SK-N-SH (cell line): ENCODE results near the gene GJD4.

Experiments
- CTCF ChIP-seq: fragments of 200-600 bp; sonication (generic); IDR thresholded peaks from 2 replicates; pipeline ENCODE4 v1.6.1; 2017; ENCODE audit warnings: antibody characterized with exemption, mild to moderate bottlenecking, moderate library complexity
- EP300 ChIP-seq, 2 experiments: IDR thresholded peaks; 2 replicates each; pipeline versions ENCODE4 v1.4.0 to v1.6.1; 2012; ENCODE audit warnings: borderline replicate concordance in 1 of 2, low read depth in 1 of 2, low read length in 1 of 2
- EZH2phosphoT487 ChIP-seq: fragments of 200-600 bp; sonication (generic); IDR thresholded peaks from 2 replicates; pipeline ENCODE4 v1.6.1; 2017; ENCODE audit warnings: low read depth, mixed run types, mild to moderate bottlenecking, antibody characterized with exemption, moderate library complexity, borderline replicate concordance
- NFIC ChIP-seq: IDR thresholded peaks from 2 replicates; pipeline ENCODE4 v1.4.0; 2012; ENCODE audit warnings: borderline replicate concordance
- PBX3 ChIP-seq: IDR thresholded peaks from 2 replicates; pipeline ENCODE4; 2012
- POLR2AphosphoS5 ChIP-seq: IDR thresholded peaks from 2 replicates; pipeline ENCODE4 v1.6.1; 2012; ENCODE audit warnings: low read depth, low read length
- RAD21 ChIP-seq: IDR thresholded peaks from 2 replicates; pipeline ENCODE4 v1.6.1; 2012; ENCODE audit warnings: mild to moderate bottlenecking, low read length
- RXRA ChIP-seq: IDR thresholded peaks from 2 replicates; pipeline ENCODE4 v1.4.0; 2012; ENCODE audit warnings: low read depth, mild to moderate bottlenecking, borderline replicate concordance
- TF ChIP-seq, protein P1 (sequence below): IDR thresholded peaks from 2 replicates; pipeline ENCODE4 v1.4.0; 2012; ENCODE audit warnings: low read depth
- TF ChIP-seq, protein P2 (sequence below): IDR thresholded peaks from 2 replicates; pipeline ENCODE4 v1.4.0; 2012; ENCODE audit warnings: low read depth, borderline replicate concordance

DNA sequence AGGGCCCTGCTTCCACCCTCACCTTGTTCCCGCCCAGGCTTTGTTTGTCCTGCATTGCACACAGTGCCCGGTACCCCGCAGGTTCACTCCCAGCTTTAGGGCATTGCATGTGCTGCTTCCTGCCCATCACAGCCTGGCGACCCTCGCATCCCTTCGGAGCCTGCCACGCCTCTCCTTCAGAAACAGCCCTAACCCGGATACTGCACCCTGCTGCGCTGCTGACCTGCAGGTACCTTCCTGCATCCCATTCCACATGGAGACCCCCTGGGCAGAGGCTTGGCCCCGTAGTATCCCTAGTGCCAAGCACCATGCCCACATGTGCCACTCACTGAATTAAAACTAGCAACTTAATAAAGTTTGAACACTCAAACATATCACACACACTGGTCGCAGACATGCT, 19.8 kb upstream of the GJD4 start:
- TF ChIP-seq RAD21, result no peak
- no peak for TF ChIP-seq CTCF
- TF ChIP-seq, protein P1, sequence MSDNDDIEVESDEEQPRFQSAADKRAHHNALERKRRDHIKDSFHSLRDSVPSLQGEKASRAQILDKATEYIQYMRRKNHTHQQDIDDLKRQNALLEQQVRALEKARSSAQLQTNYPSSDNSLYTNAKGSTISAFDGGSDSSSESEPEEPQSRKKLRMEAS, result no peak
- TF ChIP-seq POLR2AphosphoS5, result no peak
- no peak for TF ChIP-seq NFIC
- TF ChIP-seq, protein P2, sequence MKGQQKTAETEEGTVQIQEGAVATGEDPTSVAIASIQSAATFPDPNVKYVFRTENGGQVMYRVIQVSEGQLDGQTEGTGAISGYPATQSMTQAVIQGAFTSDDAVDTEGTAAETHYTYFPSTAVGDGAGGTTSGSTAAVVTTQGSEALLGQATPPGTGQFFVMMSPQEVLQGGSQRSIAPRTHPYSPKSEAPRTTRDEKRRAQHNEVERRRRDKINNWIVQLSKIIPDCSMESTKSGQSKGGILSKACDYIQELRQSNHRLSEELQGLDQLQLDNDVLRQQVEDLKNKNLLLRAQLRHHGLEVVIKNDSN, result no peak
- no peak for TF ChIP-seq PBX3
- TF ChIP-seq EP300 (IDR thresholded peaks at IDR 0.05; ENCODE audit: borderline replicate concordance in 1 of 2, low read depth in 1 of 2, low read length in 1 of 2), result no peak
- no peak for TF ChIP-seq RXRA
- TF ChIP-seq EZH2phosphoT487, result no peak
